BE2C (cell line): ENCODE measurements around the gene DNAH7.

ENCODE experiments used
- DNase-seq: peaks from one replicate; pipeline ENCODE4 v3.0.0-alpha.2; 2020
- H3K27me3 ChIP-seq: fragments of 250-450 bp; sonication (Bioruptor Pico); 2 replicates; pipeline ENCODE4 v1.5.1; 2020; ENCODE audit warnings: mild to moderate bottlenecking
- H3K36me3 ChIP-seq: fragments of 250-450 bp; sonication (Bioruptor Pico); 2 replicates; pipeline ENCODE4 v1.5.1; 2020; ENCODE audit warnings: mild to moderate bottlenecking
- H3K4me1 ChIP-seq: fragments of 250-450 bp; sonication (Bioruptor Pico); 2 replicates; pipeline ENCODE4 v1.5.1; 2020
- H3K4me3 ChIP-seq: 2 replicates; pipeline ENCODE4 v1.5.1; 2011; ENCODE audit warnings: low read depth, low read length
- H3K9me3 ChIP-seq: fragments of 250-450 bp; sonication (Bioruptor Pico); 2 replicates; pipeline ENCODE4 v1.5.1; 2020
- TF ChIP-seq, protein P1 (sequence below): IDR thresholded peaks from 2 replicates; pipeline ENCODE4 v1.5.1; 2012; ENCODE audit warnings: mild to moderate bottlenecking, low read depth, low read length

Gene DNAH7

DNA sequence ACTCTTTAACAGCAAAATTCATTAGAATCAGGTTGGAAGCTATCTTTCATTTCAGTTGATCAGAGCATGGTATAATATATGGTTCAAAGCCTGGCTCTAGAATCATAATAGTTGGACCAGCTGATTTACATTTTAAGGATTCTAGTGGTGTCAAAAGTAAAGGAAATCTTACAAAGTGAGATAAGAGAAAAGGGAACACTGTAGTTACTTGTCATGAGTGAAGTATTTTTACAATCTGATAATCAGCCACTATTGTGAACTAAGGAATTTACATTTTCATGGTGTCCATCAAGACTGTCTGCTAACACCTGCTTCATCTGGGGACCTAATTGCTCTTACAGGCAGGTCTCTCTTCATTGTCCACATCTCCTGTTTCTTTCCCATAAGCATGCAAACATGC, 250.5 kb downstream of the DNAH7 start:
- Histone ChIP-seq H3K9me3 (no peaks in the 10 kb centered on the region), H3K27me3 (no peaks in the 10 kb centered on the region), H3K4me3 (no peak overlapping the region), H3K36me3 (no peaks in the 10 kb centered on the region), H3K4me1 (no peaks in the 10 kb centered on the region)
- TF ChIP-seq, protein P1, sequence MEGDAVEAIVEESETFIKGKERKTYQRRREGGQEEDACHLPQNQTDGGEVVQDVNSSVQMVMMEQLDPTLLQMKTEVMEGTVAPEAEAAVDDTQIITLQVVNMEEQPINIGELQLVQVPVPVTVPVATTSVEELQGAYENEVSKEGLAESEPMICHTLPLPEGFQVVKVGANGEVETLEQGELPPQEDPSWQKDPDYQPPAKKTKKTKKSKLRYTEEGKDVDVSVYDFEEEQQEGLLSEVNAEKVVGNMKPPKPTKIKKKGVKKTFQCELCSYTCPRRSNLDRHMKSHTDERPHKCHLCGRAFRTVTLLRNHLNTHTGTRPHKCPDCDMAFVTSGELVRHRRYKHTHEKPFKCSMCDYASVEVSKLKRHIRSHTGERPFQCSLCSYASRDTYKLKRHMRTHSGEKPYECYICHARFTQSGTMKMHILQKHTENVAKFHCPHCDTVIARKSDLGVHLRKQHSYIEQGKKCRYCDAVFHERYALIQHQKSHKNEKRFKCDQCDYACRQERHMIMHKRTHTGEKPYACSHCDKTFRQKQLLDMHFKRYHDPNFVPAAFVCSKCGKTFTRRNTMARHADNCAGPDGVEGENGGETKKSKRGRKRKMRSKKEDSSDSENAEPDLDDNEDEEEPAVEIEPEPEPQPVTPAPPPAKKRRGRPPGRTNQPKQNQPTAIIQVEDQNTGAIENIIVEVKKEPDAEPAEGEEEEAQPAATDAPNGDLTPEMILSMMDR: no peak
- DNase-seq: no peak

DNA sequence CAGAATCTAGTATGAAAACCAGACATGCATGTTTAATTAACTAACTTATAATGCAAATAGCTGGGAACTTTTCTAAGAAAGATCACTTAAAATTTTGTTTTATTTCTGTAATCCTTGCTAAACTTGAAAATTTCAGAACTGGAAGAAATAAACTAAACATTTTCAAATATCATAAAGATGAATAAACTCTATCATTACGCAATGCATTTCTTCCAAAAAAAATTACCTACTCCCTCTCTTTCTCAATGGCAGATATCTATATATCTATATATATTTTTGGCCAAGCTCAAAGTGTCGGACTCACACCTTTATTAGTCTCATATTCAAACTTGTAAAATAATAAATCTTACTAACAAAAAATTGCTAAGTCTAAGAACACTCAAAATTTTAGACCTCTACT, 253.6 kb downstream of the DNAH7 start:
- Histone ChIP-seq H3K27me3 (no peaks in the 10 kb centered on the region), H3K36me3 (no peaks in the 10 kb centered on the region), H3K4me3 (no peak overlapping the region), H3K9me3 (no peaks in the 10 kb centered on the region), H3K4me1 (no peaks in the 10 kb centered on the region)
- TF ChIP-seq, protein P1: no peak
- no peak for DNase-seq

DNA sequence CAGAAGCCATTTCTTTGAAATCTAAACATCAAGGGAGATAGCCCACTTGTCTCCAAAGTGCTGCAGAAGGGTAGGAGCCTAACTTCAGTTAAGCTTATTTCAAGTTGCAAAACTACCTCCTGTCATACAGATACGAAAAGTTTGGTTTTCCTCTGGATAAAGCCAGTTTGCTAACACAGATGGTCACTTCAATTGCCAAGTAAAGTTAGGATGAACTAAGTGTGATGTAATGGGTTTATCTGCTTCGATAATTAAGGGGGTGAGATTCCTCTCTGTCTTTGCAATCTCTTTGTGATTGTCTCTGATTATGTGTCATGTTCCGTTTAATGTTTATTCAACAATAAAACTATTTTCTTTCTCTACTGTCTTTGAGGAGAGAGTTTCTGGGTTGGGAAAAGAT, 255.2 kb downstream of the DNAH7 start:
- no peak overlapping the region for H3K4me3 ChIP-seq
- DNase-seq: no peak
- H3K36me3 ChIP-seq: no peaks in the 10 kb centered on the region
- no peaks in the 10 kb centered on the region for H3K9me3 ChIP-seq
- no peaks in the 10 kb centered on the region for H3K27me3 ChIP-seq
- TF ChIP-seq, protein P1: no peak
- H3K4me1 ChIP-seq: no peaks in the 10 kb centered on the region

DNA sequence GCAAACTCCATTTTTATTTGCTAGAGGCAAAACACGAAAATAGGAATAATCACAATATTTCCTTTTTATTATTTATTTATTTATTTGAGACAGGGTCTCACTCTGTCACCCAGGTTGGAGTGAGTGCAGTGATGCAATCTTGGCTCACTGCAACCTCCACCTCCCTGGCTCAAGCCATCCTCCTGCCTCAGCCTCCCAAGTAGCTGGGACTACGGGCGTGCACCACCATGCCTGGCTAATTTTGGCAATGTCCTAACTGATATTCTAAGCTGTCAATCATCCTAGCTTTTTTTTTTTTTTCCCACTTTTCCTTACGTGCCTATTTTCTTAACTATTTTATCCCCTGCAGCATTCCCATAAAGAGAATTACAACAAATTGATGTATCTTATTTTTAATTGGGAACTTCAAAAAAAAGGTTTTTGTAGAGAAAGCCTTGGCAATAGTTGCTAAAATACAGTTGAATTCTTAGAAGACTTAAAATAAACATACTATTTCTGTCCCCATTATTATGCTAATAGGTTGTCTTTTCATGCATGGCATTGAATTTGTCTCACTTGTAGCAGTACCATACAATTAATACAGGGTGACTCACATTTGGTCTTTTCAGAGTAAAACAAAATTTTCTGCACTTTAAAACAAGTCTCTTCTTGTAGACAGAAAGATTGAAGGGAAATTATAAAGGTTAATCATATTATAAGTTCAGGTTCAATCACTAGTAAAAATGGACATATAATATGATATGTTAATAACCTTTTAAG, 258.1 kb downstream of the DNAH7 start:
- H3K36me3 ChIP-seq: no peaks in the 10 kb centered on the region
- DNase-seq: no peak

DNA sequence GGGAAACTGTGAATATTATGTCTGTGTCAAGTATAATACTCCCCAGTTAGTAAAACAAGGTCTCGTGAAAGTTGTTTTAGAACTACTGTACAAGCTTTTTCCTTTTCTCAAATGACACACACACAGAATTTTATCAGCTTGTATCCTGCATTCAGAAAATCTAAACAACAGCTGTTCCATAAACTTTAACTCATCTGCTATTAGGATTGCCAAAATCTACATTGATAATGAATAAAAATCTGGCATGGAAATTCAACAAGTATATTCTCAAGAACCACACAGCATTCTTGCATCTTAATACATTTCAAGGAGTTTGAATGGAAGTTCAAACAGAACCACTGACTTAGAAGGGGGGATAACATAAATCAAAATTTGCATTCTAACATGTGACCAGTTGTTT, 260.4 kb downstream of the DNAH7 start:
- H3K27me3 ChIP-seq: no peaks in the 10 kb centered on the region; the same call in 1 of the 2 replicates
- TF ChIP-seq, protein P1: no peak
- no peak for DNase-seq
- no peaks in the 10 kb centered on the region for H3K36me3 ChIP-seq
- no peaks in the 10 kb centered on the region for H3K4me1 ChIP-seq
- no peak overlapping the region for H3K4me3 ChIP-seq
- H3K9me3 ChIP-seq: no peaks in the 10 kb centered on the region

More for the DNA sequence above, 258.1 kb downstream of the DNAH7 start:
- Histone ChIP-seq H3K9me3 (no peaks in the 10 kb centered on the region), H3K4me3 (no peak overlapping the region), H3K4me1 (no peaks in the 10 kb centered on the region), H3K27me3 (no peaks in the 10 kb centered on the region)
- TF ChIP-seq, protein P1: no peak

DNA sequence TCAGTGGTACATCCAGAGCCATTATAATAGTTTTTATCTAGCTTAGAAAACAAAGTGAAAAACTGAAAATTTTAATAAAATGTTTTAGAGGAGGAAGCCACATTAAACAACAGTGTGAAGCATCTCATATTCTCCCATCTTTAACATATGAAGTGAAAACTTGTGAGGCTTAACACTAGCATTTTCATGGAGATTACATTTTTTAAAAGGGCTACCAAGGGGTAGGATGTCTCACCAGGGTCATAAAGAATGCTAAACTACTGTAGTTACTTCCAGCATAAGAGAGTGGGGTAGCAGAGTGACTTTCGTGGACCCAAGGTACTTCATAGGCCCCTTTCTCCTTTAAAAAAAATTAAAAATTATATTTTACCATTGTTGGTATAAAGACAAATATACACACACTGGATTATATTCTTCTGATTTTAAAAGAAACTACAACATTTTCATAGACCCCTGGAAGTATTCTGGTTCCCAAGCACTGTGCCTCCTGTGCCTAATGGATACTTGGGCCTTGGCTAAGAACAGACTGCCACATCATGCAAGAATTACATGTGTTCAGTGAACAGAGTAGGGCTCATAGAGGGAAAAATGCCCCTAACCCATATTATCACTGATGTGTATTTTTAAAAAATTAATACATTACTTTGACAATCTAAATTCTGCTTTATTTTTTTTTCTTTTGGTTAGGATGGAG, 263.2 kb downstream of the DNAH7 start:
- no peak for DNase-seq
- Histone ChIP-seq H3K27me3 (no peaks in the 10 kb centered on the region; the same call in 1 of the 2 replicates), H3K36me3 (no peaks in the 10 kb centered on the region), H3K9me3 (no peaks in the 10 kb centered on the region), H3K4me1 (no peaks in the 10 kb centered on the region), H3K4me3 (no peak overlapping the region)
- TF ChIP-seq, protein P1: no peak
